ENCODE measurements around the gene TMEM33.

DNA sequence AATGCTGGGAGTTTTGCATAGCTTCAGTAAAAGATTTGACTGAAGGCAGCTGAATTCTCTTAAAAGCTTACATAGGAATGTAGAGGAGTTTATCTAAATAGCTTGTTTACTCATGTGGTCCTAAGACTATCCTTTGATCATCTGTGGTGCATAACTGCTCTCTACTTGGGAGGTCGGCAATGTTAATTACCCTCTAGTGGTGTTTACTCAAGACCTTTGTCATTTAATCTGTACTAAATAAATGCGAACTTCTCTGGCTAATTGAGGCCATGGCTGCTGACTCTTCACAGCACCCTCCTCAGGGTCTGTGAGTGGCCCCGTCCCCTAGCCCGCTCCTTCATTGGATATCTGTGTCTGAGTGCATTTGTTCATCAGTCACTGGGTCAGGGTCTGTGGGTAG is 13.8 kb upstream of the TMEM33 start:
- TF ChIP-seq, protein P1, sequence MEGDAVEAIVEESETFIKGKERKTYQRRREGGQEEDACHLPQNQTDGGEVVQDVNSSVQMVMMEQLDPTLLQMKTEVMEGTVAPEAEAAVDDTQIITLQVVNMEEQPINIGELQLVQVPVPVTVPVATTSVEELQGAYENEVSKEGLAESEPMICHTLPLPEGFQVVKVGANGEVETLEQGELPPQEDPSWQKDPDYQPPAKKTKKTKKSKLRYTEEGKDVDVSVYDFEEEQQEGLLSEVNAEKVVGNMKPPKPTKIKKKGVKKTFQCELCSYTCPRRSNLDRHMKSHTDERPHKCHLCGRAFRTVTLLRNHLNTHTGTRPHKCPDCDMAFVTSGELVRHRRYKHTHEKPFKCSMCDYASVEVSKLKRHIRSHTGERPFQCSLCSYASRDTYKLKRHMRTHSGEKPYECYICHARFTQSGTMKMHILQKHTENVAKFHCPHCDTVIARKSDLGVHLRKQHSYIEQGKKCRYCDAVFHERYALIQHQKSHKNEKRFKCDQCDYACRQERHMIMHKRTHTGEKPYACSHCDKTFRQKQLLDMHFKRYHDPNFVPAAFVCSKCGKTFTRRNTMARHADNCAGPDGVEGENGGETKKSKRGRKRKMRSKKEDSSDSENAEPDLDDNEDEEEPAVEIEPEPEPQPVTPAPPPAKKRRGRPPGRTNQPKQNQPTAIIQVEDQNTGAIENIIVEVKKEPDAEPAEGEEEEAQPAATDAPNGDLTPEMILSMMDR (IDR thresholded peaks at IDR 0.05): no peak
- TF ChIP-seq POLR2A (IDR thresholded peaks at IDR 0.05): no peak

Data from vagina (tissue), 2 donors.